Raji (cell line): Measurements from ENCODE around the gene RNPS1.
A peak's percentile ranks its signal among the peaks of the same experiment; 100 is the strongest.

Source experiments
- POLR2A ChIP-seq: IDR thresholded peaks from 2 replicates; pipeline ENCODE4 v1.6.1; 2011; ENCODE audit warnings: low read depth, low read length, control low read depth; ENCODE audit not compliant: insufficient read depth

Gene RNPS1

GRCh38 chr16:2216330-2216729, 51.6 kb downstream of the RNPS1 start:
- TF ChIP-seq POLR2A, result no peak

- no peak; the same call in 1 of the 2 replicates for TF ChIP-seq POLR2A
Observed at GRCh38 chr16:2214719-2214968, 53.3 kb downstream of the RNPS1 start, which contains the start of gene PGP. Gene PGP (minus strand): TSS chr16:2214840. CDS start chr16:2214777, 63 bp downstream.

GRCh38 chr16:2213817-2214718, 53.9 kb downstream of the RNPS1 start:
- TF ChIP-seq POLR2A, result peak; percentile 62; the same call in 1 of the 2 replicates

GRCh38 chr16:2212362-2213324, 55.3 kb downstream of the RNPS1 start:
- TF ChIP-seq POLR2A, result no peak; the same call in 1 of the 2 replicates

- peak; percentile 58 for TF ChIP-seq POLR2A
Observed at GRCh38 chr16:2211923-2212347, 56.0 kb downstream of the RNPS1 start.

GRCh38 chr16:2210386-2211365, 57.2 kb downstream of the RNPS1 start, which contains the start of gene BRICD5:
Gene BRICD5 (minus strand): TSS chr16:2210863. CDS start chr16:2210833, 30 bp downstream.
- peak; percentile 46 for TF ChIP-seq POLR2A

GRCh38 chr16:2210009-2210332, 58.0 kb downstream of the RNPS1 start:
- TF ChIP-seq POLR2A, result no peak

GRCh38 chr16:2209258-2210008, 58.5 kb downstream of the RNPS1 start:
- TF ChIP-seq POLR2A, result no peak

GRCh38 chr16:2208772-2209171, 59.2 kb downstream of the RNPS1 start:
- no peak for TF ChIP-seq POLR2A

- no peak for TF ChIP-seq POLR2A
Observed at GRCh38 chr16:2208308-2208707, 59.6 kb downstream of the RNPS1 start.

GRCh38 chr16:2207872-2208271, 60.1 kb downstream of the RNPS1 start:
- no peak for TF ChIP-seq POLR2A

GRCh38 chr16:2206780-2207433, 61.0 kb downstream of the RNPS1 start:
- no peak for TF ChIP-seq POLR2A

GRCh38 chr16:2206420-2206779, 61.5 kb downstream of the RNPS1 start:
- TF ChIP-seq POLR2A, result no peak

- no peak for TF ChIP-seq POLR2A
Observed at GRCh38 chr16:2205967-2206313, 62.0 kb downstream of the RNPS1 start.
